Peyer's patch (tissue), 4 donors: ENCODE data around the gene GTSE1.

ENCODE experiments used
- CTCF ChIP-seq, 6 experiments: fragments of 450-650 bp in 4 of 6; fragments of 200-600 bp in 2 of 6; sonication (generic) in 1 of 6; IDR thresholded peaks; one replicate each; pipeline ENCODE4 v1.5.1; 2017 to 2019; ENCODE audit warnings: antibody characterized with exemption in 6 of 6, mild to moderate bottlenecking in 3 of 6, moderate library complexity in 1 of 6
- POLR2A ChIP-seq, 2 donors: fragments of 450-650 bp; IDR thresholded peaks; one replicate each; pipeline ENCODE4 v1.5.1; 2017; ENCODE audit warnings: antibody characterized with exemption in 2 of 2, mild to moderate bottlenecking in 2 of 2, moderate library complexity in 2 of 2

GRCh38 chr22:46259374-46259773 is 37.3 kb upstream of the GTSE1 start:
- no peak for TF ChIP-seq CTCF (IDR thresholded peaks at IDR 0.05)
- no peak for TF ChIP-seq POLR2A (IDR thresholded peaks at IDR 0.05)
